Globus pallidus (tissue), 1 donor: ENCODE data around the gene KRI1.

Experiments used
- DNase-seq: peaks from one replicate; pipeline ENCODE4 v3.0.0-alpha.2; 2015; ENCODE audit warnings: low spot score

KRI1 gene

GRCh38 chr19:10565567-10566407 is at the start of gene KRI1:
KRI1 (minus strand) TSS chr19:10566010; CDS start chr19:10565999, 11 bp downstream.
- peak; percentile 98 for DNase-seq

- peak; percentile 75 for DNase-seq
Observed at GRCh38 chr19:10612499-10613119, 46.8 kb upstream of the KRI1 start.

- no peak for DNase-seq
Observed at GRCh38 chr19:10611907-10612306, 46.1 kb upstream of the KRI1 start.

- DNase-seq: no peak
Observed at GRCh38 chr19:10604460-10604980, 38.7 kb upstream of the KRI1 start.

- peak; percentile 35 for DNase-seq
Observed at GRCh38 chr19:10603873-10604459, 38.2 kb upstream of the KRI1 start.

- DNase-seq: peak; percentile 13
Observed at GRCh38 chr19:10603084-10603872, 37.5 kb upstream of the KRI1 start.

GRCh38 chr19:10602330-10603083 is 36.7 kb upstream of the KRI1 start:
- DNase-seq: peak; percentile 78

- no peak for DNase-seq
Observed at GRCh38 chr19:10601999-10602329, 36.2 kb upstream of the KRI1 start.

- DNase-seq: no peak
Observed at GRCh38 chr19:10600149-10600548, 34.3 kb upstream of the KRI1 start.

GRCh38 chr19:10593820-10594637 is 28.2 kb upstream of the KRI1 start:
- DNase-seq: peak; percentile 68

- DNase-seq: no peak
Observed at GRCh38 chr19:10593148-10593547, 27.3 kb upstream of the KRI1 start.

GRCh38 chr19:10587839-10588150 is 22.0 kb upstream of the KRI1 start:
- DNase-seq: no peak

- no peak for DNase-seq
Observed at GRCh38 chr19:10587022-10587838, 21.4 kb upstream of the KRI1 start, which contains the start of gene AP1M2. AP1M2 (minus strand) TSS chr19:10587312; CDS start chr19:10587231, 81 bp downstream.

GRCh38 chr19:10586396-10586795 is 20.6 kb upstream of the KRI1 start:
- no peak for DNase-seq

GRCh38 chr19:10583036-10583776 is 17.4 kb upstream of the KRI1 start:
- DNase-seq: no peak

GRCh38 chr19:10582091-10582490 is 16.3 kb upstream of the KRI1 start:
- DNase-seq: no peak

GRCh38 chr19:10580979-10581631 is 15.3 kb upstream of the KRI1 start:
- peak; percentile 91 for DNase-seq

- no peak for DNase-seq
Observed at GRCh38 chr19:10577951-10578350, 12.1 kb upstream of the KRI1 start.
